MM.1S (cell line): ENCODE data around the gene CABLES1.
A peak's percentile ranks its signal among the peaks of the same experiment; 100 is the strongest.

Experiments used
- DNase-seq: peaks from one replicate; pipeline ENCODE4 v3.0.0-alpha.2; 2015
- H2AFZ ChIP-seq: fragments of 300-600 bp; sonication (generic); 2 replicates; pipeline ENCODE4 v1.6.0; 2016; ENCODE audit warnings: antibody characterized with exemption, low read length
- H3F3A ChIP-seq: fragments of 300-600 bp; sonication (generic); 2 replicates; pipeline ENCODE4 v1.6.1; 2016; ENCODE audit warnings: mild to moderate bottlenecking, antibody characterized with exemption, low read length, moderate library complexity, mixed read lengths; ENCODE audit not compliant: insufficient read depth
- H3K27ac ChIP-seq: fragments of 300-600 bp; sonication (generic); 2 replicates; pipeline ENCODE4 v1.5.1; 2016; ENCODE audit warnings: mild to moderate bottlenecking, low read length
- H3K27me3 ChIP-seq: fragments of 300-600 bp; sonication (generic); replicated peaks from 2 replicates; pipeline ENCODE4 v1.6.0; 2016; ENCODE audit warnings: low read length; ENCODE audit not compliant: insufficient read depth
- H3K36me3 ChIP-seq: fragments of 300-600 bp; sonication (generic); replicated peaks from 2 replicates; pipeline ENCODE4 v1.6.1; 2016; ENCODE audit warnings: mild to moderate bottlenecking, low read length, mixed read lengths; ENCODE audit not compliant: insufficient read depth
- H3K4me1 ChIP-seq: fragments of 300-600 bp; sonication (generic); 2 replicates; pipeline ENCODE4 v1.6.1; 2016; ENCODE audit warnings: low read length, mixed read lengths
- H3K4me2 ChIP-seq: fragments of 300-600 bp; sonication (generic); 2 replicates; pipeline ENCODE4 v1.6.0; 2016; ENCODE audit warnings: low read depth, low read length
- H3K4me3 ChIP-seq: fragments of 300-600 bp; sonication (generic); 2 replicates; pipeline ENCODE4 v1.5.1; 2016; ENCODE audit warnings: low read length, mixed read lengths
- H3K79me2 ChIP-seq: fragments of 300-600 bp; sonication (generic); 2 replicates; pipeline ENCODE4 v1.6.1; 2016; ENCODE audit warnings: mixed run types, low read length, mixed read lengths
- H3K9ac ChIP-seq: fragments of 300-600 bp; sonication (generic); 2 replicates; pipeline ENCODE4 v1.6.1; 2016; ENCODE audit warnings: low read length, mixed read lengths
- H3K9me2 ChIP-seq: fragments of 300-600 bp; sonication (generic); replicated peaks from 2 replicates; pipeline ENCODE4 v1.6.1; 2016; ENCODE audit warnings: mild to moderate bottlenecking, low read length, mixed read lengths; ENCODE audit not compliant: insufficient read depth
- H3K9me3 ChIP-seq: fragments of 300-600 bp; sonication (generic); replicated peaks from 2 replicates; pipeline ENCODE4 v1.6.1; 2016; ENCODE audit warnings: mild to moderate bottlenecking, low read length, mixed read lengths; ENCODE audit not compliant: insufficient read depth
- H4K20me1 ChIP-seq: fragments of 300-600 bp; sonication (generic); 2 replicates; pipeline ENCODE4 v1.6.1; 2016; ENCODE audit warnings: mild to moderate bottlenecking, low read length, moderate library complexity, mixed read lengths; ENCODE audit not compliant: insufficient read depth
- EZH2 ChIP-seq: fragments of 300-600 bp; sonication (generic); optimal IDR thresholded peaks from 2 replicates; pipeline ENCODE3; 2017; ENCODE audit warnings: low read depth, mild to moderate bottlenecking, antibody characterized with exemption, low read length, mixed read lengths
- EZH2phosphoT487 ChIP-seq: fragments of 300-600 bp; sonication (generic); IDR thresholded peaks from 2 replicates; pipeline ENCODE4 v1.6.1; 2018; ENCODE audit warnings: antibody characterized with exemption, low read length
- TF ChIP-seq, protein P1 (sequence below): fragments of 300-600 bp; sonication (generic); IDR thresholded peaks from 2 replicates; pipeline ENCODE4 v1.5.1; 2016; ENCODE audit warnings: antibody characterized with exemption, low read length, mixed read lengths

Gene CABLES1

DNA sequence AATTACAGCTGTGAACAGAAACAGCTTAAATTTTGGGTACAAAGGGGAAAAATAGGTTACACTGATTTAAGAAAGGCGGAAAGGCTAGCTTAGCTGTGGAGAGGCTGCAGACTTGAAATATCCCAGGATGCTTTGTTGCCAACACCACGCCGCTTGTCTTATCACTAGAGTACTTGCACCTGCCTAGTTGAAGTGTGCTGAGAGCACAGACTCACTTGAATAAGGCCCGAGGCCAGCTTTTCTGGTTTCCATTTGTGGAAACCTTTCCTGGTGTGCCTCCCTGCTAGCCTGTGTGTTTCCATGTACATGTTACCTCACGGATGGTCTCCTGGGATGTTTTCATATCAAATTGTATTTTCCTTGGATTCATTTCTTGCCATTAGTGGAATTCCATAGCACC is 3.2 kb downstream of the CABLES1 start:
- H3K27me3 ChIP-seq: no peaks in the 10 kb centered on the region
- no peak overlapping the region for H3K9ac ChIP-seq
- H4K20me1 ChIP-seq: 0 out of 2 replicates have a peak, but pooled peaks cover 9% of the 10 kb centered on the region
- peak overlapping the region; percentile 80; the same call in 1 of the 2 replicates for H3K4me2 ChIP-seq
- no peak overlapping the region for H3K27ac ChIP-seq
- peaks cover 26% of the 10 kb centered on the region for H3F3A ChIP-seq
- no peak overlapping the region for H2AFZ ChIP-seq
- H3K9me2 ChIP-seq: no peaks in the 10 kb centered on the region
- 0 out of 2 replicates have a peak, but pooled peaks cover 2% of the 10 kb centered on the region for H3K36me3 ChIP-seq
- TF ChIP-seq EZH2phosphoT487: no peak
- no peak for TF ChIP-seq EZH2
- TF ChIP-seq, protein P1, sequence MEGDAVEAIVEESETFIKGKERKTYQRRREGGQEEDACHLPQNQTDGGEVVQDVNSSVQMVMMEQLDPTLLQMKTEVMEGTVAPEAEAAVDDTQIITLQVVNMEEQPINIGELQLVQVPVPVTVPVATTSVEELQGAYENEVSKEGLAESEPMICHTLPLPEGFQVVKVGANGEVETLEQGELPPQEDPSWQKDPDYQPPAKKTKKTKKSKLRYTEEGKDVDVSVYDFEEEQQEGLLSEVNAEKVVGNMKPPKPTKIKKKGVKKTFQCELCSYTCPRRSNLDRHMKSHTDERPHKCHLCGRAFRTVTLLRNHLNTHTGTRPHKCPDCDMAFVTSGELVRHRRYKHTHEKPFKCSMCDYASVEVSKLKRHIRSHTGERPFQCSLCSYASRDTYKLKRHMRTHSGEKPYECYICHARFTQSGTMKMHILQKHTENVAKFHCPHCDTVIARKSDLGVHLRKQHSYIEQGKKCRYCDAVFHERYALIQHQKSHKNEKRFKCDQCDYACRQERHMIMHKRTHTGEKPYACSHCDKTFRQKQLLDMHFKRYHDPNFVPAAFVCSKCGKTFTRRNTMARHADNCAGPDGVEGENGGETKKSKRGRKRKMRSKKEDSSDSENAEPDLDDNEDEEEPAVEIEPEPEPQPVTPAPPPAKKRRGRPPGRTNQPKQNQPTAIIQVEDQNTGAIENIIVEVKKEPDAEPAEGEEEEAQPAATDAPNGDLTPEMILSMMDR: no peak
- H3K4me1 ChIP-seq: peaks cover 24% of the 10 kb centered on the region
- H3K4me3 ChIP-seq: peak overlapping the region; percentile 93; the same call in 1 of the 2 replicates
- no peak for DNase-seq
- no peaks in the 10 kb centered on the region for H3K9me3 ChIP-seq
- H3K79me2 ChIP-seq: peaks cover 84% of the 10 kb centered on the region

DNA sequence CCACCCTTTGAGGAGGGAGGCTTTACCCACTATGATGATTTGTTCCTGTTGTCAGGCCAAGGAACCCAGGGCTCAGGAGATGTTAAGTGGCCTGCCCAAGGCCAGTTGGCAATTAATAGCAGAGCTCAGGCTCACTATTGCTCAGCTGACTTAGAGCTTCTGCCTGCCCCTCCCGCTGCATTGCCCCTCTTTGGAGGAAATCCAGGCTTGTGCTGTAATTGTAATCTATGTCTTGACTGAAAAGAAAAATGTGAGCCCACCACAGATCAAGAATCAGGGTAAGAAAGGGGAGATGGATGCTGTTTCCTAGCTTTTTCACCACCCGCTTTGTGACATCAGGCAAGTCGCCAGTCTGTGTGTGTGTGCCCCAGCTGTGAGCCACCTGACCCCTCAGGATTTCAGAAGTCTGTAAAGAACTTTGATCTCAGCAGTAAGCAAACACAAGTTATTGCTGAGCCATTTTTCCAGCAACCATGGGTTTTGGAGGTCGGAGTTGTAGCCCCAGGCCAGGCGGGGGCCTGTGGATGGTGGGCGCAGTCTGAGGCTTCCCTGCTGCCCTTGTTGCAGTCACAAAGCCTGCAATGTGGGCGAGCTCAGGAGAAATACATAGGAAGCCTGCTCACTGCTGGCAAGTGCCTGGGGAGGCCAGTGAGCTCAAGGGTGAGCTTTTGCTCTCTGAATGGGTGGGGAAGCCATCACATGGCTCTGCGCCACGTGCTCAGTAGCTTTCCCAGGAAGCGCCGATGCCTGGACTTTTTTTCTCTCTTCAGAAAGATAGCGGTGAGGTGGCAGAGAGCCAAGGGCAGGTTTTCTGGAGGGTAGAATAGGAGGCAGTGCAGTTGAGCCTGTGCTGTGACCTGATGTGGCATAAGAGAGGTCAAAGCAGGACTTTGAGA is 6.1 kb downstream of the CABLES1 start:
- H4K20me1 ChIP-seq: 0 out of 2 replicates have a peak, but pooled peaks cover 9% of the 10 kb centered on the region
- peaks cover 19% of the 10 kb centered on the region for H3K4me1 ChIP-seq
- TF ChIP-seq EZH2phosphoT487: no peak
- TF ChIP-seq, protein P1: no peak
- TF ChIP-seq EZH2: no peak
- H3K9me3 ChIP-seq: no peaks in the 10 kb centered on the region
- no peak overlapping the region for H2AFZ ChIP-seq
- H3K9ac ChIP-seq: no peak overlapping the region
- H3F3A ChIP-seq: 0 out of 2 replicates have a peak, but pooled peaks cover 9% of the 10 kb centered on the region
- no peaks in the 10 kb centered on the region for H3K9me2 ChIP-seq
- no peak for DNase-seq
- no peaks in the 10 kb centered on the region for H3K27me3 ChIP-seq
- no peak overlapping the region for H3K4me2 ChIP-seq
- H3K4me3 ChIP-seq: no peak overlapping the region
- no peak overlapping the region for H3K27ac ChIP-seq
- 0 out of 2 replicates have a peak, but pooled peaks cover 2% of the 10 kb centered on the region for H3K36me3 ChIP-seq
- H3K79me2 ChIP-seq: peaks cover 99% of the 10 kb centered on the region

DNA sequence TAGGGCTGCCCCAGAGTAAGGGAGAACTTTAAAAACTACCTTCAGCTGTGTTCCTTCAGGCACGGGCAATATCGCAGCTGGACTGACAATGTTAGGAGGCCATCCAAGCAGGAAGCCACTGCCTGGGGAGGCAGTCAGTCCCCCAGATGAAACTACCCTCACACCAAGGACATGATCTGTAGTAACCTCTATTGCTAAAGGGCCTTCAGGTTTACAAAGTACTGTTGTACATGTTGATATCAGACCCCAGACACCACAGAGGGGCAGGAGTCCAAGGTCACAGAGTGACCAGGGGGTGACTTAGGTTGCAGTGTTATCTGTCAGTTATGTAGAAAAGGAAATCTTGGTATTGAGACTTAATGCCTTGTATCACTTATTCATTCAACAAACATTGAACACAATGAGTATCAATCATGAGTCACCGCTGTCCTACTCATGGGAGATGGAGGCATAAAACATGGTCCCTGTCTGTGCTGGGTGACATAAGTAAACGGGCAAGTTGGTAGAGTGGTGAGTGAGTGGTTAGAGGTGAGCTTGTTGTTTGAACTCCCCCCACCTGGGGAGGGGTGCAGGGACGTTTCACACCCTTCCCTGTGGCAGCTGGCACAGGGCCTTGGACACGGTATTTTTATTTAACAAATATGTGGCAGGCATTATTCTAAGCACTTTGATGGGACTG is 7.1 kb downstream of the CABLES1 start:
- TF ChIP-seq, protein P1: no peak
- no peak for TF ChIP-seq EZH2
- TF ChIP-seq EZH2phosphoT487: no peak
- 0 out of 2 replicates have a peak, but pooled peaks cover 9% of the 10 kb centered on the region for H4K20me1 ChIP-seq
- no peak overlapping the region for H2AFZ ChIP-seq
- H3K27me3 ChIP-seq: no peaks in the 10 kb centered on the region
- H3K36me3 ChIP-seq: 0 out of 2 replicates have a peak, but pooled peaks cover 2% of the 10 kb centered on the region
- H3K79me2 ChIP-seq: peaks cover 99% of the 10 kb centered on the region
- H3K9me2 ChIP-seq: no peaks in the 10 kb centered on the region
- H3K9me3 ChIP-seq: no peaks in the 10 kb centered on the region
- H3K4me3 ChIP-seq: no peak overlapping the region
- H3K9ac ChIP-seq: no peak overlapping the region
- no peak overlapping the region for H3K27ac ChIP-seq
- H3K4me2 ChIP-seq: no peak overlapping the region
- peaks cover 19% of the 10 kb centered on the region for H3K4me1 ChIP-seq
- no peak for DNase-seq
- 0 out of 2 replicates have a peak, but pooled peaks cover 4% of the 10 kb centered on the region for H3F3A ChIP-seq
